KBM-7 (cell line): ENCODE data around the gene LTBP1.

Source experiments
- DNase-seq: peaks from one replicate; pipeline ENCODE4 v3.0.0-alpha.2; 2015
- in situ Hi-C: fragments of 300-500 bp; cut with MboI; formaldehyde crosslinking; loops from 2 replicates; pipeline ENCODE4 v1.14.3; 2020; ENCODE audit warnings: low sequenced_read_pairs, low pct_unique_long_range_greater_than_20kb, mixed read lengths

Gene LTBP1

DNA sequence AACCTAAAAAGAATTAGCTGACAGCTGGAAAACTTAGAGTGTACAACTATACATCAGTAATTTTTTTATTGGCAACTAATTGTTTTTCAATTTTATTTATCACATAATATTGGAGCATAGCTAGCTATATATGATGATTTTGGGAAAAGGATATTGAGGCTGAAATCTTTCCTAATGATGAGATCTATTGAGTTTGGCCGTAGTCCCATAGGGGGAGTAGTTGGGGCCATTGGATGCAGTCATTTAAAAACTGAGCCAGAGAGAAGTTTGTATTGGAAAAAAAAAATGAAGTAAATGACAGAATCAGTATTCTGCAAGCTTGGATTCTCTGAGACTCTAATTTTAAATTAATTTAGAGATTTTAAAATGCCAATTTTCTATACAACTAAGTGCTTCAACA lies 179.8 kb downstream of the LTBP1 start:
- in situ Hi-C loops: no loop called here
- DNase-seq: no peak

DNA sequence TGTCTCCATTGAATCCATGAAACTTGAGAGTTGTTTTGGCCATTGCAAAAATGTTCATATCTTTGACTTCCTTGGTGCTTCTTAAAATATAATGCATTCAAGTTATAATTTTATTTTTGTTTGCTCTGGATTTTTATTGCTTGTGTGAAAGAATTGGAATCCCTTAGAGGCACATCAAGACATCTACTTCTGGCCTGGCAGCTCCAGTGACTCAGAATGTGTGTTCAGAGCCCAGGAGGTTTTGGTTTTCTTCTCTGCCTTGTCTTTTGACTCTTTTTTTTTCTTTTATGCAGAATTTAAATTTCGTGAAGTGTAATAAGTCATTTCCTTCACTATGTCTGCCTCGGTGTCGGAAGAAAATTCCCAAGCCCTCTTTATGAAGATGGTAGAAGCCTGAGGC lies 180.2 kb downstream of the LTBP1 start:
- in situ Hi-C loops: no loop called here
- DNase-seq: no peak

DNA sequence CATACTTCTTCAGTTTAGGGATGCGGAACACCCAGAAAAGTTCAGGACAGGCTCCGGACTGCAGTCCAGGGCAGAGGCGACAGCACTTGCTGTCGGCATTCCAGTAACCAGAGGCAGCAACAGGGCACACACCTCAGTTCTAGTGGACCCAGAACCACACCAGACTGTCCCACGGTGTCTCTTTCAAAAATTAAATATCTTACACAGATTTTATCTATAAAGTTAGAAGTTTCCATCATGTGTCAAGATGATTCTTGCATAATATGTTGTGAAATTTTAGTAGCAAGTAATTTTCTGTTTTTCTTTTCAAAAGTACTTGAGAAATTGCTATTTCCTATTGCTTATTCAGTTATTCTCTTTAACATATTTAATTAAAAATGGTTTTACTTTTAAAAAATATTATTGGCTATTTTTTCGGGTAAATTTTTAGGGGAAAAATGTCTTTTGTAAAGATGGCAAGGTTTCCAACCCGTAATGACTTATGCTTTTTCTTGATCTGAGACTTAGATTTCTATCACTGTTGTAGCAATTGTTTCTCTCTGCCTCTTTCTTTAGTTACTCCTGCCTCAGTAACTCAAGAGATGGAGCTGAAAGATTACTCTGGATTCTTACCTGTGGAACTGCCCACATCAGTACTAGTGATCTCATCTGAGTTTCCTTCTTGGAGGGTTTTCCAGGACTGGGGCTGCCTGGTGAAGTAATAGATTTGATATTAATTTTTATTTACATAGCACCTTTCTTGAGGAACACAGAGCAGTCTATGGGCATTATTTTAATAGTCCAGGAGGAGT lies 182.7 kb downstream of the LTBP1 start:
- DNase-seq: no peak
- in situ Hi-C loops: no loop called here

DNA sequence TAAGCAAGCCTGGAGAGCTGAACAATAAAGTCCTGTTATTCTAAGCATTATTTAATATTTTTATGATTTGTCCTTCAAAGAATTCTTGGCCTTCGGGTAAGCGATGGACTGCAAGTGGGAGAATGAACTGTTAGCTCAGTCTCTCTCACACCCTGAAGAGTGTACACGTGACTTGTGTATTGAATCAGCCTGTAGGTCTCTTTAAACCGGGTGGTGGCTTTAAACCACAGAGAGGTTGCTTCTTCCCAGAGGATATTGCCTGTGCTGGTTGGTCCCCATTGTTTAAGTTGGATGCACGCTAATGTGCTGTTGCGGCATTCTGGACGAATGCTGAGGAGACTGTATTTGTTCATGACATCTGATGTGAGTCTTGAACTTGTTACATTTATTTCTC lies 183.3 kb downstream of the LTBP1 start:
- in situ Hi-C loops: no loop called here

DNA sequence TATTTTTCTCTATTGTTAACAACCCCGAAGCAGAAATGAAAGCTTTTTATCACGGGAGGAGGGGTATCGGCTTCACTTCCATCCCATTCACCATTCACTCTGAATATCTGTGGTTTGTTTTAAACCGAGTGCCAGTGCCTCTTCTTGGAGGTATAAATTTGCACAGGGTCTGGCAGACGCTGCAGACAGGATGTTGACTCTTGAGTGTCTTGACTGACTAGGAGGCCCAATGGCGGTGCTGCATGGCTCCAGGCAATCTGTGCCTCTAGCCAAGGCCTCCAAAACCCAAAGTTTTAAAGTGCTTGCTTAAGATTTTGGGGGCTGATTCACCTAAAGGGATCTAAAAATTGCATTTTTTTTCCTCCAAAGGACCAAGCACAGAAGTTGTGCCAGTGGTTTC lies 183.8 kb downstream of the LTBP1 start:
- no peak for DNase-seq
- in situ Hi-C loops: no loop called here

More for the DNA sequence above, 183.3 kb downstream of the LTBP1 start:
- no peak for DNase-seq

DNA sequence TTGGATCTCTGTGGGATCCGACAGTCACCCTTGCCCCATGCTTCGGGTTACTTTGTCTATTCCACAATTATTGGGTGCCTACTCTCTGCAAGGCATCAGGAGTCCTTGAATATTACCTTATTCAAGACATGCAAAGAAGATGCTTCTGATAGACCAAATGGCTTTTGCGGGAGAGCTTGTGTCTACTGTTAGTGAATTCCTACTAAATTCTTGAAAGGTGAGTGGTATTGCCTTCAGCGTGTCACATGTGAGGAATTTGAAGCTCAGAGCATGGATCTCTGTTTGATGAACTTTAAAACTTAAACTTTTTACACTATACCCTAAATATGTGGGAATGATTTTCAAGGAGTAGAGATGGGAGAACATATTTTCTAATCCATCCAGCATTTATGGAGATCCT lies 184.4 kb downstream of the LTBP1 start:
- in situ Hi-C loops: no loop called here
- DNase-seq: no peak

DNA sequence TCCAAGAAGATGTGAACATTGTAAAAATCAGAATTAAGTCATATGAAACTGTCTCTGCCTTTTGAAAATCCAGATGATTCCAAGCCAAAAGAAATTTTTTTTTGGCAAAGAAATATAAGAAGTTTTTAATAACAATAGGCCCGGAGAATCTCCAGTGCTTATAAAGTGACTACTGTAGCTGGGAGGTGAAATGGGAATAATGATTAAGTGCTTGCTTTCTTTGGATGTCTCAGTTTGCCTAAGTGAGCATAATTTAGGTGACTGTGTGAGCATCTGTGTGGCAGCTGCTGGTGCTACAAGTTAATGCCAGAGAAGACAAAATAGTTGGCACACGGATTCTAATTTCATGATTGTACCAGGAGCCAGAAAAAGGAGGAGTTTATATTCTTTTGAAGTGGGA lies 185.0 kb downstream of the LTBP1 start:
- in situ Hi-C loops: no loop called here
- DNase-seq: no peak

DNA sequence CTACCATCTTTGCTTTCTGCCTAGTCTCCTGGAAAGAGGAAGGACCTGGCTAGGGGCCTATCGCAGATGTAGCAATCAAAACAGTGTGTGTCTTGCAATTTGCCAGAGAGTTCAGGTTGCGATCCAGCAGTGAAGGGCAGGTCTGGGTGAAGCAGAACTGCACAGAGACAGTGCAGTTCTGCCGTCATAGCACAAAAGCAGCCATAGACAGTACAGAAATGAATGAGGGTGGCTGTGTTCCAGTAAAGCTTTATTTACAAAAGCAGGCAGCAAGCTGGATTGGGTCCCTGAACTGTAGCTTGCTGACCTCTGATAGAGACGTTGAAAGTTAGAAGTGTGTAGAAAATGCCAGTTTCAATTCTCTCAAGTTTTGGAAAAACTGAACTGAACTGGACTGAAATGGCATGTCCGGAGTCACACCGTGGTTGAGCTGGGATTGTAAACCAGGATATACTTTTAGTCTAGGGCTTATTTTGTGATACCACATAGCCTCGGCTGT lies 186.8 kb downstream of the LTBP1 start:
- in situ Hi-C loops: no loop called here
- no peak for DNase-seq

DNA sequence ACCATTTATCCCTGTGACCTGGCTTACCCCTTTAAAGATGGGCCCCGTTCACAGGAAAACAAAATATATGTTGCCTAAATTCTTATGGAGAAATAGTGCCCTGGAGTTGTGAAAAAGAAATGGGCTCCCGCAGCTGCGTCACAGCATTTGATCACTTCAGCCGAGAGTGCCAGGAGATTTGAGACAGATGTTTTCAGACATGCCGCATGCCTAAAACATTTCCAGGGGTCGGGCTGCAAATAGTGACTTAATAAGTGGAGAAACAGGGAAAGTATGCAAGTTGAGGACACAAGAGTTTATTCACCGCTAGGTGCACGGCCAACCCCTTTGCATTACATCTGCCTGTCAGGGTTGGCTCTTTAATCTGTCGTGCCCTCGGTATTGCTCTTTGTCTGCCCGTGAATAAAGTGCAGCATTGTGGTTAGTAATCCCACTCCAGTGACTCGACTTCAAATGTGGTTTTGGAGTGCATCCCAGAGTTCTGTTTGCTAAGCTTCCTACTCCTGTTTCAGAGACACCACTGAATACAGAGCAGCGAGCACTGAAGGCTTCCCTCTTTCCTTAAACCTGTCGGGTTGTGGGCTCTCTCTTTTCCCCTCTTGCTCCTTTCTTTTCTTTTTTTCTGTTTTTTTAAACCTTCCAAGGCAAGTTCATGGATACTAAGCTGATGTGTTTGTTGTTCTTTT lies 187.5 kb downstream of the LTBP1 start:
- in situ Hi-C loops: no loop called here

DNA sequence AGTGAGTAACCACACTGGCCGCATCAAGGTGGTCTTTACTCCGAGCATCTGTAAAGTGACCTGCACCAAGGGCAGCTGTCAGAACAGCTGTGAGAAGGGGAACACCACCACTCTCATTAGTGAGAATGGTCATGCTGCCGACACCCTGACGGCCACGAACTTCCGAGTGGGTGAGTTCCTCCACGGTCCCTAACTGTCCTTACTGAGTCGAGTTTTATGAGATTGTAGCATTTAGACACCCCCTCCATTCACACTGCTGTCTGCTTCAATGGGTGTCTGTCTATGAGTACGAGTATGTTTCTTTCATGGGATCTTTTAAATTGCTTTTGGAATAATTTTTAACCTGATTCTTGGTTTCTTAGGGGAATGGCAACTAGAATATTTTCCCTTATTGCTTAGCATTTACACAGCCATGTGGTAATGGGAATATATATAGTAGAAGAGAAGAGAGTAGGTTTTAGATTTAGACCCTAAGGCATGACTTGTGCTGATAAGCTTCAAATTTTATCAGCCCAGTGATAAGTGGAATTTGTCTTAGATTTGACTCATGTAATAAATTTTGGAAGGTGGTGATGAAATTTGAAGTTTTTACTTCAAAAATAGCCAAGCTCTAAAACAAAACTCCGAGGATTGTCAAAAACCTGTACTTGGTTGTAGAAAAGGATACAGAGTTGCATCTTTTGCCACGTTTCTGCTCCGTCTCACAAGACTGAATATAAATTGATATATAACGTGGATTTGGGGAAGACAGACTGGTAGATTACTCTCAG lies 188.2 kb downstream of the LTBP1 start:
- in situ Hi-C loops: no loop called here

More for the DNA sequence above, 187.5 kb downstream of the LTBP1 start:
- no peak for DNase-seq

DNA sequence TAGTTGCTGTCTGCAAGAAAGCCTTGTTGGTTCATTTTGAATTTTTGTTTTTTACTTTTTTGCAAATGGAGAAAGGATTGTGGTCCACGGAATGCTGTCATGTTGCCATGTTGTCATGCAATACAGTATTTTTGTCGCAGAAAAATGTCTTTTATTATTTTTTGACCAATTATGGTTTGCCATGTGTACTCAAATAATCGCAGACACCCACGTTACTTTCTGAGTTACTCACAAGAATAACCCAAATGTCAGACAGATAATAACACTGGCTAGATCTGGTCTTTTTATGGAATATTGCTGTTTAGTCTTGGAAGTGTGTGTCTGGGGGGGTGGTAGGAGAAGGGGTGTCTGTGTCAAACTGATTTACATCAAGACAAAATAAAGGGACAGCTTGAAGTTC lies 188.9 kb downstream of the LTBP1 start:
- in situ Hi-C loops: no loop called here

More for the DNA sequence above, 188.2 kb downstream of the LTBP1 start:
- no peak for DNase-seq

DNA sequence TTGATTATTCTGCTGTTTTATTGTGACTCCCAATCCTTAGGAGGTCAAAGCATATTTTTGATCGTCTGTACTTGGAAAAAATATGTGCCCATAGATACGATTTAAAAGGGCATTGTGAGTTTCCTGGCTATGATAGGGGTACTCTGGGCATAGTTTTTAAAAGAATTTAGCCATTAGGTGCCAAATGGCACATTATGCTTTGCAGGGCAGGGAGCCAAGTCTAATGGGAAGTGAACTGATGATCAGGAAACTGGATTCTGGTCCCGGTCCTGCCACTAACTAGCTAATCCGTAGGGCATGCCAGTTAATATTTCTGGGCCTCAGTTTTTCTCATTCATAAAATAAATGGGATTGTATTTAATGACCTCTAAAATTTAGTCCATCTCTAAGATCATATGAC lies 189.3 kb downstream of the LTBP1 start:
- no peak for DNase-seq
- in situ Hi-C loops: no loop called here

More for the DNA sequence above, 188.9 kb downstream of the LTBP1 start:
- no peak for DNase-seq

DNA sequence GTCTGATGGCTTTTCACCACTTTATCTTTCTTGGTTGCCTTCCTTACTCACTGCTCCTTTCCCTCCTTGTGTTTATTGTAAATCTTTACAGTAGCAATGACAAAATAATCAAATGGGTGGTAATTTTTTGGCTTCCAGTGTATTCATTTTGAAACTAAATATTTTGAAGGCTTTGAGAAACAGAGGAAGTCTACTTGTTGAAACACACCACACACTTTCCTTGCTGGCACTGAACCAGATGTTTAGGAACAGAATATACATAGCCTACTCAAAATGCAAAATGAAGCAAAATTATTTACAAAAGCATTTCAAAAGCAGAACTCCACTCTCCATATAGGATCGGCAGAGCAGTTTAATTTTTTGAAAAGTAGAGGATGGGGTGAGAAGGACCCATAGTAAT lies 189.8 kb downstream of the LTBP1 start:
- DNase-seq: no peak
- in situ Hi-C loops: no loop called here

DNA sequence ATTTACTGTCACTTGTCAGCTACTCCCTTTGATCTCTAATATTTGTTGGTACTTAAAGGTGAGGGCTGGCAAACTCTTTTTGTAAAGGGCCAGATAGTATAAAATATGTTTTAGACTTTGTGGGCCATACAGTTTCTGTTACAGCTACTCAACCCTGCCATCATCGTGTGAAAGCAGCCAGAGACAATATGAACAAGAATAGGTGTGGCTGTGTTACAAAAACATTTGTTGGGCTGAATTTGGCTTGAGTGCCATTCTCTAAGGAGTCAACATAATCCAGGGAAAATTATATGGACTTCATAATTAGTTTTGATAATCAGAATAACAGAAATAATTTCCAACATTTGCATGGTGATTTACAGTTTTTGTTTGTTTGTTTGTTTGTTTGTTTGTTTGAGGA lies 190.6 kb downstream of the LTBP1 start:
- DNase-seq: no peak
- in situ Hi-C loops: no loop called here

DNA sequence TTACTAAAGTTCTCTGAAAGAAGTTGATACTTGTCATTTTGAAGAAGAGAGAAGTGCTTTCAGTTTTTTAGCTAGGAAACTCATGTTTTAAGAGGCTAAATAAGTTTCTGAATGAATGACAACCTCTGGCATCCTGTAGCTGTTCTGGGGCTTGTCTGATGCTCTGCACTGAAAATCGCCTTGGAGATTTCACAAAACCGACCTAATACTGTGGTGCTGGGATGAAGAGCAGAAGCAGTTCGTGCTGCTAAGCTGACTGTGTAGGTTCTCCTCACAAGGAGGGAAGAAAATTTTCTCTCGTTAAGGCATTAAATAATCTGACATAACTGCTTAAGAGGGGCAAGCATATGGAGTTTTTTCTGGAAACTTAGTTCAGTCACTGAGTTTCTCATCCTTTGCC lies 193.2 kb downstream of the LTBP1 start:
- no peak for DNase-seq

DNA sequence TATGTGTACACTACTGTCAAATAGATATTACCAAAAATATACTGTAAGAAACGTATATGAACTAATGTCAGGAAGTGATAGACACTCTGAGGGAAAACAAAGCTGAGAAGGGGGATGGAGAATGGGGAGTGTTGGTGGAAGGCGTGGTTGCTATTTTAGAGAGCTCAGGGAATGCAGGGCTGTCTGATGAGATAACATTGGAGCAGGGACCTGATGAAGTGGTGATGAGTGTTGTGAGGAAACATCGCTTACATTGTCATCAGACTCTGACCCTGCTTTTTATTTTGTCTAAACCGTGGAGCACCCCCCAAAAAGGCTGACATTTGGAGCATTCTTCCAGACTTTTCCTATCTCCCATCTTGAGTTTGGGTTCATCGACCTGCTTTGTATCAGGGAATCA lies 194.7 kb downstream of the LTBP1 start:
- in situ Hi-C loops: no loop called here
- DNase-seq: no peak

More for the DNA sequence above, 193.2 kb downstream of the LTBP1 start:
- in situ Hi-C loops: no loop called here

DNA sequence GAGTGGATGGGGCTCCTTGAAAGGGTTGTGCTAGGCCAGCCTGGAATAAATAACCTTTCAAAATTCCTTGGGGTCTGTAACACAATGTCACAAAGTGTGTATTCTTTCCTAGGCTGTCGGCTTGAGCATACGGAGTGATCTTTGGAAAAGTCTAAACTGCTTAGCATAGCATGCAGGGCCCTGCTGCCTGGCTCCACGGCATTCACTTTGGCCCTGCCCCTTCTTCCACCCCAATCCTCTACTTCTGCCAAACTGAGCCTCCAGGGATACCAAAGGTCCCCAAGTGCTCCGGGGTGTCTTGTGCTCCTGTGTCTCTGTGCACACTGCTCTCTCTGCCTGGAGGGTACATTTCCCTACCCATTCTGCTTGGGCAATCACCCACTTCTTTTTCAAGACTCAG lies 196.1 kb downstream of the LTBP1 start:
- DNase-seq: no peak
- in situ Hi-C loops: no loop called here

DNA sequence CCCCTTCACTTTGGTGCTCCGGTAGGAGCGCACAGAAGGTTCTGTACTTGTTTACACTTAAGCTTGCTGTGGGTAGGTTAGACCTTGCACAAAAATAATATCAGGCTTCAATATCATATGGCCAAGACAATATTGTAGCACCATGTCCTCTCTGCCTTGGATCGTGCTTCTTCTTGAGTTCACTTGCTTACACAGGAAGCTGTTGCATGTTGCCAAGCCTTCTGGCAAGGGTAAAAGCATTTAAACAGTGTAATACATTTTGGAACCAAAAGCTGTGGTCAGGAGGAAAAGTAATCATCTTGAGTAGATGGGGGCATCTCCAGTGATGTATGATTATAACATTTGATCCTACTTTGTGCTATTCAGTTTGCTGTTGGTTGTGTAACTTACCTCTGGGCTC lies 197.5 kb downstream of the LTBP1 start:
- DNase-seq: no peak
- in situ Hi-C loops: no loop called here

DNA sequence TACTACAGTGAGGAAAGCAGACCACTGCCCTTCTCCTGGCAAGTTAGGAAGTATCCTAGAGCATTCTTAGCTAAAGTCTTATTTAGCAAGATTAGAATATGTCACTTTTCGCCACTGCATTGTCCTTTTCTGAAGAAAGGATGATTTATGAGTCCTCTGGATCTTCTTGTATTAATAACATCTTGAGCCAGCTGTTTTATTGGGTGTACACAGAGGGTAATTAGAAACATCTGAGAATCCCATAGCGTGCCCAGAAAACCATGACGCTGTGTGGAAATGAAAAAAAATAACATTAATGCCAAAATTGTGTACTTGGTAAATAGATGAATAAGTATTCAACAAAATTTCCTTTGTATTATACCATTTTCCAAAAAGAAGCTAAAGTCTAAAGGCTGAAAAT lies 198.7 kb downstream of the LTBP1 start:
- in situ Hi-C loops: no loop called here
- no peak for DNase-seq

DNA sequence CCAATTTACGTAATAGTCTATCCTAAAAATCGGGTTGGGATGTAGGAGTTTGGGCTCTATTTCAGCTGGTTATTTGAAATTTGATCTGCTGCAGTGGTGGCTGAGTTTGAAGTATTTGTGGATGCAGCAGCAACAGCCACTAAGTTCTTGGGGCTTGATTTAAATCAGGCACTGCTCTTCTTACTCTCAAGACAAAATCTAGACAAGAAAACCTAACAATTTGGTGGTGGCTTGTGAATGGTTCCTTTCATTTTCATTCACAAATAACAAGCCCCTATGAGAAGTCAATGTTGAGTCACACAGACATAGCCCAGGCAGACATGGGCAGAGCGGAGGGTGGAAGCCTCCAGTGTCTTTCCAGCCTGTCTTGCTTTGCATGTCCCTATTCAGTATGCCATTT lies 199.3 kb downstream of the LTBP1 start:
- in situ Hi-C loops: no loop called here
- DNase-seq: no peak
